Vagina (tissue), 2 donors: ENCODE data around the gene MOV10L1.

Experiments
- CTCF ChIP-seq, 3 experiments: fragments of 450-650 bp in 2 of 3; fragments of 200-600 bp in 1 of 3; sonication (generic) in 1 of 3; IDR thresholded peaks; one replicate each; pipeline ENCODE4 v1.5.1; 2017 to 2019; ENCODE audit warnings: antibody characterized with exemption in 3 of 3, mild to moderate bottlenecking in 2 of 3, moderate library complexity in 2 of 3
- POLR2A ChIP-seq, 2 donors: fragments of 450-650 bp; IDR thresholded peaks; one replicate each; pipeline ENCODE4 v1.6.1; 2017; ENCODE audit warnings: antibody characterized with exemption in 2 of 2, mild to moderate bottlenecking in 2 of 2, moderate library complexity in 2 of 2
- POLR2AphosphoS5 ChIP-seq, 2 donors: sonication (generic); formaldehyde crosslinking; IDR thresholded peaks; one replicate each; pipeline ENCODE4 v1.9.0; 2017; ENCODE audit warnings: antibody characterized with exemption in 2 of 2, mild to moderate bottlenecking in 2 of 2, low read depth in 1 of 2; ENCODE audit not compliant: insufficient read depth in 1 of 2

- TF ChIP-seq POLR2A (IDR thresholded peaks at IDR 0.05) (no peak), CTCF (IDR thresholded peaks at IDR 0.05) (no peak), POLR2AphosphoS5 (IDR thresholded peaks at IDR 0.05; ENCODE audit: insufficient read depth in 1 of 2, low read depth in 1 of 2) (no peak)
These were observed 8.2 kb upstream of the MOV10L1 start for GRCh38 chr22:50081426-50082196.
